HEK293 (cell line): ENCODE data around the gene ASAP2.

Experiments
- CTCF ChIA-PET: fragments of 350-600 bp; formaldehyde crosslinking; extraction: SDS; loops from one replicate; lab custom pipeline; 2021; ENCODE audit warnings: antibody characterized with exemption; lab: Yijun Ruan, JAX
- POLR2A ChIA-PET: fragments of 300-600 bp; formaldehyde crosslinking; extraction: SDS; loops from one replicate; lab custom pipeline; 2020; ENCODE audit warnings: antibody characterized with exemption, inconsistent platforms; lab: Yijun Ruan, JAX
- H3K27ac ChIP-seq: fragments of 200-500 bp; sonication (Bioruptor generic); 2 replicates; pipeline ENCODE4 v1.5.1; 2014; ENCODE audit warnings: low read depth, low read length, control low read depth, inconsistent platforms; ENCODE audit errors: extremely low read depth
- H3K36me3 ChIP-seq, 2 experiments: fragments of 200-500 bp in 1 of 2; sonication (Bioruptor generic) in 1 of 2; 1 replicate in 1 of 2; 2 replicates in 1 of 2; pipeline ENCODE4 v1.5.1; 2014 to 2017; ENCODE audit warnings: inconsistent platforms in 2 of 2, low read length in 2 of 2; ENCODE audit not compliant: control insufficient read depth in 2 of 2, insufficient read depth in 1 of 2
- H3K4me1 ChIP-seq: fragments of 200-500 bp; sonication (Bioruptor generic); 2 replicates; pipeline ENCODE4 v1.5.1; 2014; ENCODE audit warnings: mild to moderate bottlenecking, low read length, inconsistent platforms; ENCODE audit not compliant: control insufficient read depth, insufficient read depth
- H3K4me3 ChIP-seq: 2 replicates; pipeline ENCODE4 v1.5.1; 2011; ENCODE audit warnings: low read depth, mild to moderate bottlenecking, control low read depth, low read length, moderate library complexity
- H3K9me3 ChIP-seq: fragments of 200-500 bp; sonication (Bioruptor generic); 2 replicates; pipeline ENCODE4 v1.5.1; 2014; ENCODE audit warnings: low read depth, low read length, inconsistent platforms; ENCODE audit not compliant: control insufficient read depth, insufficient read depth
- EGR2 ChIP-seq: fragments of 450-650 bp; formaldehyde crosslinking; IDR thresholded peaks from 2 replicates; pipeline ENCODE4 v1.5.1; 2016; ENCODE audit warnings: low read depth, missing biosample characterization, missing genetic modification characterization
- KLF1 ChIP-seq: fragments of 450-650 bp; formaldehyde crosslinking; IDR thresholded peaks from 2 replicates; pipeline ENCODE4 v1.5.1; 2016; ENCODE audit warnings: missing biosample characterization, missing genetic modification characterization
- KLF9 ChIP-seq: fragments of 450-650 bp; formaldehyde crosslinking; IDR thresholded peaks from 2 replicates; pipeline ENCODE4 v1.5.1; 2016; ENCODE audit warnings: missing biosample characterization, missing genetic modification characterization, low read depth
- TCF7L2 ChIP-seq: IDR thresholded peaks from 2 replicates; pipeline ENCODE4 v1.6.1; 2011; ENCODE audit warnings: low read depth, mild to moderate bottlenecking, inconsistent platforms, low read length, moderate library complexity, borderline replicate concordance
- ZBTB11 ChIP-seq: fragments of 450-650 bp; formaldehyde crosslinking; conservative IDR thresholded peaks from 2 replicates; pipeline ENCODE4 v1.5.1; 2016; ENCODE audit warnings: low read depth, missing biosample characterization, missing genetic modification characterization
- ZBTB20 ChIP-seq: fragments of 450-650 bp; formaldehyde crosslinking; IDR thresholded peaks from 2 replicates; pipeline ENCODE4 v1.5.1; 2016; ENCODE audit warnings: missing biosample characterization, missing genetic modification characterization
- ZNF148 ChIP-seq: fragments of 450-650 bp; formaldehyde crosslinking; IDR thresholded peaks from 2 replicates; pipeline ENCODE4 v1.5.0; 2017; ENCODE audit warnings: missing biosample characterization, missing genetic modification characterization, borderline replicate concordance
- ZNF2 ChIP-seq: fragments of 450-650 bp; formaldehyde crosslinking; IDR thresholded peaks from 2 replicates; pipeline ENCODE4 v1.5.1; 2016; ENCODE audit warnings: missing biosample characterization, missing genetic modification characterization
- ZNF24 ChIP-seq: fragments of 450-650 bp; formaldehyde crosslinking; IDR thresholded peaks from 2 replicates; pipeline ENCODE4 v1.5.1; 2016; ENCODE audit warnings: missing biosample characterization, missing genetic modification characterization
- ZNF335 ChIP-seq: fragments of 450-650 bp; formaldehyde crosslinking; conservative IDR thresholded peaks from 2 replicates; pipeline ENCODE4 v1.5.1; 2016; ENCODE audit warnings: missing biosample characterization, missing genetic modification characterization
- ZNF416 ChIP-seq: fragments of 450-650 bp; formaldehyde crosslinking; IDR thresholded peaks from 2 replicates; pipeline ENCODE4 v1.5.1; 2016; ENCODE audit warnings: missing biosample characterization, missing genetic modification characterization
- ZNF423 ChIP-seq: fragments of 450-650 bp; formaldehyde crosslinking; IDR thresholded peaks from 2 replicates; pipeline ENCODE4 v1.5.1; 2016; ENCODE audit warnings: missing biosample characterization, missing genetic modification characterization
- ZNF518A ChIP-seq: fragments of 450-650 bp; formaldehyde crosslinking; conservative IDR thresholded peaks from 2 replicates; pipeline ENCODE4 v1.5.1; 2016; ENCODE audit warnings: low read depth, missing biosample characterization, missing genetic modification characterization
- ZNF654 ChIP-seq: fragments of 450-650 bp; formaldehyde crosslinking; IDR thresholded peaks from 2 replicates; pipeline ENCODE4 v1.5.1; 2016; ENCODE audit warnings: low read depth, missing biosample characterization, missing genetic modification characterization
- ZNF747 ChIP-seq: fragments of 450-650 bp; formaldehyde crosslinking; IDR thresholded peaks from 2 replicates; pipeline ENCODE4 v1.5.1; 2016; ENCODE audit warnings: missing biosample characterization, missing genetic modification characterization
- ZNF791 ChIP-seq: fragments of 450-650 bp; formaldehyde crosslinking; IDR thresholded peaks from 2 replicates; pipeline ENCODE4 v1.5.1; 2016; ENCODE audit warnings: missing biosample characterization, missing genetic modification characterization
- ZNF843 ChIP-seq: fragments of 450-650 bp; formaldehyde crosslinking; IDR thresholded peaks from 2 replicates; pipeline ENCODE4 v1.5.1; 2016; ENCODE audit warnings: missing biosample characterization, missing genetic modification characterization
- ZSCAN18 ChIP-seq: fragments of 450-650 bp; formaldehyde crosslinking; IDR thresholded peaks from 2 replicates; pipeline ENCODE4 v1.5.1; 2016; ENCODE audit warnings: missing biosample characterization, missing genetic modification characterization
- ZSCAN30 ChIP-seq: fragments of 450-650 bp; IDR thresholded peaks from 2 replicates; pipeline ENCODE4 v1.5.1; 2018; ENCODE audit warnings: missing biosample characterization, mild to moderate bottlenecking, missing genetic modification characterization, moderate library complexity

The ASAP2 gene

GRCh38 chr2:9346885-9347284, 140.3 kb downstream of the ASAP2 start:
- CTCF ChIA-PET, result interaction anchor here (2.5 kb wide), 1 partner anchor 13 kb away, joined by 7 read pairs; no protein-coding TSS in a partner anchor
- POLR2A ChIA-PET, result interaction anchor here (0.7 kb wide), 1 partner anchor 96 kb away, joined by 3 read pairs; no protein-coding TSS in a partner anchor
- TF ChIP-seq ZSCAN18, result no peak
- no peak for TF ChIP-seq ZNF843 (tag by site-specific recombination)
- TF ChIP-seq ZNF747 (tag by site-specific recombination), result no peak
- TF ChIP-seq, all 188 proteins: peak for 0
- Histone ChIP-seq H3K4me3 (no peak overlapping the region), H3K4me1 (no peaks in the 10 kb centered on the region), H3K9me3 (no peaks in the 10 kb centered on the region), H3K27ac (no peak overlapping the region), H3K36me3 (peaks cover 0 to 44% of the 10 kb centered on the region in 2 experiments; a peak in 2 of 3 replicates)

- POLR2A ChIA-PET, result no interaction called here
- TF ChIP-seq KLF1 (no peak), ZNF423 (tag by site-specific recombination) (no peak), KLF9 (tag by site-specific recombination) (no peak), ZBTB20 (tag by site-specific recombination) (no peak), ZNF416 (no peak), ZNF2 (tag by site-specific recombination) (no peak), TCF7L2 (no peak), ZNF654 (no peak), ZNF335 (tag by site-specific recombination) (no peak), ZNF24 (tag by site-specific recombination) (no peak), EGR2 (no peak), ZSCAN30 (tag by site-specific recombination) (no peak), ZNF791 (no peak), ZNF518A (tag by site-specific recombination) (no peak), ZBTB11 (tag by site-specific recombination) (no peak), ZNF148 (tag by site-specific recombination) (no peak)
- H3K27ac ChIP-seq, result no peak overlapping the region
Observed at GRCh38 chr2:9347411-9347881, 140.8 kb downstream of the ASAP2 start.

More at GRCh38 chr2:9347411-9347881, 140.8 kb downstream of the ASAP2 start:
- Histone ChIP-seq H3K4me3 (no peak overlapping the region), H3K4me1 (no peaks in the 10 kb centered on the region), H3K36me3 (peaks cover 0 to 45% of the 10 kb centered on the region in 2 experiments; a peak in 2 of 3 replicates), H3K9me3 (no peaks in the 10 kb centered on the region)
- CTCF ChIA-PET, result interaction anchor here (2.5 kb wide), 1 partner anchor 14 kb away, joined by 7 read pairs; no protein-coding TSS in a partner anchor
